HPDE6-E6E7 (cell line): ENCODE results near the gene SRBD1.
A peak's percentile ranks its signal among the peaks of the same experiment; 100 is the strongest.

ENCODE experiments used
- DNase-seq: peaks from one replicate; pipeline ENCODE4 v3.0.0; 2011; ENCODE audit warnings: missing footprints; ENCODE audit errors: extremely low spot score

Gene SRBD1, protein sequence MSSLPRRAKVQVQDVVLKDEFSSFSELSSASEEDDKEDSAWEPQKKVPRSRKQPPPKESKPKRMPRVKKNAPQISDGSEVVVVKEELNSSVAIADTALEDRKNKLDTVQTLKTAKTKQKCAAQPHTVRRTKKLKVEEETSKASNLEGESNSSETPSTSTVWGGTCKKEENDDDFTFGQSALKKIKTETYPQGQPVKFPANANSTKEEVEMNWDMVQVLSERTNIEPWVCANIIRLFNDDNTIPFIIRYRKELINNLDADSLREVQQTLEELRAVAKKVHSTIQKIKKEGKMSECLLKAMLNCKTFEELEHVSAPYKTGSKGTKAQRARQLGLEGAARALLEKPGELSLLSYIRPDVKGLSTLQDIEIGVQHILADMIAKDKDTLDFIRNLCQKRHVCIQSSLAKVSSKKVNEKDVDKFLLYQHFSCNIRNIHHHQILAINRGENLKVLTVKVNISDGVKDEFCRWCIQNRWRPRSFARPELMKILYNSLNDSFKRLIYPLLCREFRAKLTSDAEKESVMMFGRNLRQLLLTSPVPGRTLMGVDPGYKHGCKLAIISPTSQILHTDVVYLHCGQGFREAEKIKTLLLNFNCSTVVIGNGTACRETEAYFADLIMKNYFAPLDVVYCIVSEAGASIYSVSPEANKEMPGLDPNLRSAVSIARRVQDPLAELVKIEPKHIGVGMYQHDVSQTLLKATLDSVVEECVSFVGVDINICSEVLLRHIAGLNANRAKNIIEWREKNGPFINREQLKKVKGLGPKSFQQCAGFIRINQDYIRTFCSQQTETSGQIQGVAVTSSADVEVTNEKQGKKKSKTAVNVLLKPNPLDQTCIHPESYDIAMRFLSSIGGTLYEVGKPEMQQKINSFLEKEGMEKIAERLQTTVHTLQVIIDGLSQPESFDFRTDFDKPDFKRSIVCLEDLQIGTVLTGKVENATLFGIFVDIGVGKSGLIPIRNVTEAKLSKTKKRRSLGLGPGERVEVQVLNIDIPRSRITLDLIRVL

GRCh38 chr2:45611020-45611859 is at the start of gene SRBD1:
Gene SRBD1 (minus strand): TSS chr2:45611267. CDS start chr2:45605441, 5,826 bp downstream.
- peak; percentile 78 for DNase-seq

GRCh38 chr2:45654250-45654649 is 43.2 kb upstream of the SRBD1 start:
- DNase-seq: no peak

DNA sequence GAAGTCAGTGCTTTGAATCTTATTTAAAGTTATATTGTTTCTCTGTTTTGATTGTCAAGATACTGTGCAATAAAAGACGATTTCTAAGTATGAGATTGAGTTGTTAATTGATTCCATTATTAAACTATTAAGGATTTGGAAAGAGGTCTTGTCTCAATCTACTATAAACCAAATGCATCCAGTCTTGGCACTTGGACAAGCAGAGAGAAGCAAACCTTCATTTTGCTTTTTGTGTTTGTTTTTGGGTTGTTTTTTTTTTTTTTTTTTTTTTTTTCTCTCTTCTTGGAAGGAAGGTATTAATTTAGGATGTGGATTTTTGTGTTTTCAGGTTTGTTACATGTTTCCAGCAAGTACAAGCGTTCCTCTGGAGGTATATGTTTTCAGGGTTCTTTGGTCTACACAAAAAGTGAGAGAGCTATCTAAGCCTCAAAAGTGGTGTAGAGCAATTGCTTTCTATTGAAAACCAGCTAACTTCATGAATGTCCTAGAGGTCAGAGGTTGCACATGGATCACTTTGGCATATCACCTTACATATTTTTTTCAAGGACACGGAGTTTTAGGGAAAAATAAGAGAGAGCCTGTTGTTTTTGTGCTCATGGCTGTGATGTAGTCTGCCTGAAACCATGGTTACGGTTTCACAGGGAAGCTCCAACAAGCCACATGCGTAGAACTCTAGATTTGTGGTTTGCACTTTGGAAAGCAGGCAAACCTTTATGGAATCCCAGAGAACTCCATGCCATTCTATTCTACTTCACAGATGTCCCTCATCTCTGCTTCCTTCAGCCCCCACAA is 42.3 kb upstream of the SRBD1 start:
- DNase-seq: no peak

DNA sequence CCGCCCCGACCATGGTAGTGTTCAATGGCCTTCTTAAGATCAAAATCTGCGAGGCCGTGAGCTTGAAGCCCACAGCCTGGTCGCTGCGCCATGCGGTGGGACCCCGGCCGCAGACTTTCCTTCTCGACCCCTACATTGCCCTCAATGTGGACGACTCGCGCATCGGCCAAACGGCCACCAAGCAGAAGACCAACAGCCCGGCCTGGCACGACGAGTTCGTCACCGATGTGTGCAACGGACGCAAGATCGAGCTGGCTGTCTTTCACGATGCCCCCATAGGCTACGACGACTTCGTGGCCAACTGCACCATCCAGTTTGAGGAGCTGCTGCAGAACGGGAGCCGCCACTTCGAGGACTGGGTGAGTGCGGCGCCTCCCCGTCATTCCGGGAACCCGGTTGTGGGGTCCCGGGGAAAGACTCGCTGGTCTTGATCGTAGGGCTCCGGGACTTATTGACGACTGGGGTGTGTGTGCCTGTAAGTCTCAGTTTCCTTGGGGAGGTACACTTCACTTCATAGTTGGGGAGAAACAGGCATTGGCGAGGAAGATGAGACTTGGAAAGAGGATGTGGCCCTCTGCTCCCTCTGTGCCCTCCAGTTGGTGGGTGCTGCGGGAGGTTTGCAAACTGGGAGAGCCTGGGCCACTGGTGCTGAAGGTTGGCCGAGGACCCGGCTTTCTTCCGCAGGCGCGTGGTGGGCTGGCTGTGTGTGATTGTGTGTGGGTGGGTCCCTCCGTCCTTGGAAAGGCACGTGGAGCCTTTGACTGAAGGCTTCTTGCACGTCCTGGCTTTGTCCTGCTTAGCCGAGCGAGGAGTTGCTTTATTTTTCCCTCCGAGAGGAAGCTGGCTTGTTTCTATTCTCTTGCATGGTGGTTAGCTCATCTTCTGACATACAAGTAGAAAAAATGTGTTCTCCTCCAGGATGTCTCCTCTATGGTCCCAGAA is 41.3 kb upstream of the SRBD1 start:
- DNase-seq: no peak

- no peak for DNase-seq
Observed at GRCh38 chr2:45651415-45652089, 40.5 kb upstream of the SRBD1 start, which contains the start of gene PRKCE. Gene PRKCE (plus strand): TSS chr2:45651675.

- peak; percentile 70 for DNase-seq
Observed at GRCh38 chr2:45650851-45651414, 39.9 kb upstream of the SRBD1 start.

- peak; percentile 44 for DNase-seq
Observed at GRCh38 chr2:45649858-45650811, 39.1 kb upstream of the SRBD1 start.

DNA sequence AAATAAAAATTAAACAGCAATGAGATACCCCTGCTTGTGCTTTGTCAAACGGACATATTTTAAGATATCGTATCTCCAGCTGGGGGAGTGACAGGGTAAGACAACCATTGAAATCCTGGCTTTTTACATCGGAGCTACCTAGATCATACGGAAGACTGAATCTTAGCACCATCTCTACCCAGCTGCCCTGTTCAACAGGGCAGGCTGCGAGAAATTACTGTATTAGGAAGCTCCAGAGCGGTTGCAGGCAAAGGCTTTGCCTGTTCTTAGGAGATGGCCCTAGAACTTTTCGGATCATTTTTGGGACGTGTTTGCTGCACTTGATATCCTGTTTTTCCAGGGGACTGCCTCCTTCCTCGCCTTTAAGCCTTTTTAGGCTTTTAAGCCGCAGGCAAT is 38.4 kb upstream of the SRBD1 start:
- DNase-seq: no peak

DNA sequence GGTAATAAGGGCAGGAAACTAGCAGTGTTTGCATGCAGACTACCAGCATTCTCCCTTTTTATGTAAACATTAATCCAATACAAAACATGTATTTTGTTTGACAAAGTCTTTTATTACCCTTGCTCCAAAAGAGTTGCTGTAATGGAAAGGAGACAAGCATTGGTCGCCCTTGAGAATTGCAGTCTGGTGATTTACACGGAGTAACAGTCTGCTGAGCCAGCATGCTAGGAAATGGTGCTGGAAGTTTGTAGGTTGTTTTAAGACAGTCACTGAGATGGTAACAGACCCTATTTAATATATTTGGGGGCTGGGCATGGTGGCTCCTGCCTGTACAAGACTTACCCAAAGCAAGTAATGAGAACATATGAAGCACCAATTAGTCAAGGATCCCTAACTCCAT is 37.6 kb upstream of the SRBD1 start:
- no peak for DNase-seq

GRCh38 chr2:45647986-45648520 is 37.0 kb upstream of the SRBD1 start:
- DNase-seq: no peak

DNA sequence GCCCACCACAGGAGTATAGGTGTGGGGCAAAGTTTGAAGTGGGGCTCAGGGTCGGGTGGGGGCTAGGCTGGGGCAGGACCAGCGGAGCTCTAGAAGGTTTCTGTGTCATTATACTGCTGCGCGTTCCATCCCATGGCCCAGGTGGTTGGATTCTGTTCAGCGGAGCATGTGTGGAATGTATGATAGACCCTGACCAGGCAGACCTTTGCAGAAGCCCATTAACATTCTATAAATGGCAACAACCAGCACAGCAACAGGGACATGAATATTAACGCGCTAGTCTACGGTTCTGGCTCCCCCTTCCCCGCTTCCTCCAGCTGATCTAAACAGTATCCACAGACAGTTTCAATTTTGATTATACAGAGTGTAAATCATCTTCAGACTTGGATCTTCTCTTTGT is 36.3 kb upstream of the SRBD1 start:
- DNase-seq: no peak

DNA sequence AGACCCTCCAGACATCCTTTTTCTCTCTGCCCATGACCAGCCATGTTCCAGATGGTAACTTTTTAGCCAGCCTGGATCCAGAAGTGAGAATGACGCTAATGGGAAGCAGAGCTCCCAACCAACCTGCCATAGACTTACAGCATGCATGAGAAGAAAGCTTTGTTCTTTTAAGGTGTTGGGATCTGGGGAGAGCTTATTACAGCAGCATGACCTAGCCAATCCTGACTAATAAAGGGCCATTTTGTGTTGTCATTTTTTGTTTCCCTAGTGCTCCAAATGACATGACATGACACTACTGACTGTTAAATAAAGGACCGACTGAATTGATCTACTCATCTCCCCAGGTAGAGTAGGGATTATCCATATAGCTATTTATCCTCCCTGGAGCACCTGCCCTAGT is 35.2 kb upstream of the SRBD1 start:
- no peak for DNase-seq

GRCh38 chr2:45643543-45644542 is 32.8 kb upstream of the SRBD1 start:
- peak; percentile 77 for DNase-seq

GRCh38 chr2:45643095-45643494 is 32.0 kb upstream of the SRBD1 start:
- no peak for DNase-seq

DNA sequence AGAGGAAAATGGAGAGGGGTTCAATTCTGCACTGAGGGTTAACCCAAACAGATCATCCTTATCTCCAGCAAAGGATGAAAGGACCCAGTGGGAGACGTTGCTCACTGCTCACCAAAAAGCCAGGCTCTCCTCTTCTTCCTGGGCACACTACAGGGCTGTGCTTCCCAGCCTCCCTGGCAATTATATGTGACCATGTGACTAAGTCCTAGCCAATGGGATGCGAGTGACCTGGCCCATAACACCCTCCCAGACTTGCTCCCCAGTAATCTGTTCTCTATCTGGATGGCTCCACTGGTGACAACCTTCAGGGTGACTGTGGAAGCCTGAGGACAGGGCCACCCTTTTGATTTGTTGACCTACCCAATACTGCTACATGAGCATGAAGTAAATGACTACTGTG is 29.5 kb upstream of the SRBD1 start:
- no peak for DNase-seq

DNA sequence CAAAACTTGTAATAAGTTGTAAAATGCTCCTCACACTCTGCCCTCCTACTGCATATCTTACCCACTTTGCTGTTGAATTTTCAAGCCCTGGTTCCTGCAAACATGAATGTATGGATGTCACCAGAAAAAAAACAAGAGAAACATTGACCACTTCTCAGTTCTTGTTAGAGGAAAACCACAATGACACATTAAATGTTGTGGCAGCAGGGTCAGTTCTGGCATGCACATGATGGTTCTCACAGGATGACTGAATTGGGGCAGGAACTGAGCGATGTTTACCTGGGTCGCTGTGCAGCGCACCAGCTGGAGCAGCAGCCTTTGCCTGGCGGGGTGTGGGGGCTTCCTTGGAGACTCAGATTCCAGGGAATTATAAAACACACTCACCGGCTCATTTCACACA is 26.4 kb upstream of the SRBD1 start:
- no peak for DNase-seq
